Stimulated activated CD4-positive, alpha-beta T cell treated with anti-CD3 and anti-CD28 coated beads, TNF-alpha, amount 100 ng/mL, for 24 hours (primary cell): Measurements from ENCODE around the gene NFIB.

Experiments
- DNase-seq, 3 experiments: peaks; one replicate each; pipeline ENCODE4 v3.0.0-alpha.2; 2020; ENCODE audit warnings: low read depth in 3 of 3

Gene NFIB

DNA sequence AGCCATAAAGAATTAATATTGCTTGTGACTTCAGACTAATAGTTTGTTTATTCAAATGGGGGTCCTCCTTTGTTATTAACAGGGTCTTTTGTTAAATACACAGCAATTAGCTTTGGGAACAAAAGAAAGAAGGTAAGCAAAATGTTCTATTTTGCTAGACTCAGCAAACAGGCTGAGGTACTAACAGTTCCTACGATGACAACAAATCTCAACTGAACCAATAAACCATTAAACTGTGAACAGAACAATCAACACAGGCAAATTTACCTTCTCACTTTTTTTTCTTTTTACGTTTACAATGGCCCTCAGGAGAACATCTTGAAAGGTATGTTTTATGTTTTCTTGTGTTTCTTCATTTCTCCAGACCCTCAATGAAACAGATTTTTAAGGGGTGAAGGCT, 207.2 kb downstream of the NFIB start:
- no peak for DNase-seq

DNA sequence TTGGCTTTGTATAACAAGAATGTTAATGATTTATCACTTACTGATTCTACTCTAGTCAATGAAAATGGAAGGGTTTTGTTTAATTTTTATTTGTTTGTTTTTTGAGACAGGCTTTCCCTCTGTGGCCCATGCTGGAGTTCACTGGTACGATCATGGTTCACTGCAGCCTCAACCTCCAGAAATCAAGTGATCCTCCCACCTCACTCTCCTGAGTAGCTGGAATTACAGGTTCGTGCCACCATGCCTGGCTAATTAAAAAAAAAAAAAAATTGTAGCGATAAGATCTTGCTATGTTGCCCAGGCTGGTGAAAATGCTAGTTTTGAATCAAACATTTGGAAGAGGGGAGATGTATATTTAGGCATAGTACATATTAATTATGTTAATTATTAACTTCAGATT, 209.4 kb downstream of the NFIB start:
- no peak for DNase-seq

DNA sequence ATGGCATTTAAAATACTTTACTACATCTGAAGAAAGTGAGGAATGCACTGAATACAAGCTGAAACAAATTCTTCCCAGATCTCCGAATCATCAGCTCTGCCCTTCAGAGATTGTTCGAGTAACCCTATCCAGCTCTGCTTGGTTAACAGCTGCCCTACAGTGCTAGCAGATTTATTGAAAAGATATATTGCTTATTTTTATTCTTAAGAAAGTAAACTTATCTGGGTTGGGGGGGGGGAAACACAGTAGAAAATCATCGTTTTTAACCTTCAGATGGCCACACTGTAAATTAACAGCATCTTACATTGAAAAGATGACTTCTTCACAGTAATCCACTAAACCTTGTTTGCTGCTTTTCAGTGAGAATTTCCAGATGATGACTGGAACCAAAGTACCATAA, 210.8 kb downstream of the NFIB start:
- no peak for DNase-seq

DNA sequence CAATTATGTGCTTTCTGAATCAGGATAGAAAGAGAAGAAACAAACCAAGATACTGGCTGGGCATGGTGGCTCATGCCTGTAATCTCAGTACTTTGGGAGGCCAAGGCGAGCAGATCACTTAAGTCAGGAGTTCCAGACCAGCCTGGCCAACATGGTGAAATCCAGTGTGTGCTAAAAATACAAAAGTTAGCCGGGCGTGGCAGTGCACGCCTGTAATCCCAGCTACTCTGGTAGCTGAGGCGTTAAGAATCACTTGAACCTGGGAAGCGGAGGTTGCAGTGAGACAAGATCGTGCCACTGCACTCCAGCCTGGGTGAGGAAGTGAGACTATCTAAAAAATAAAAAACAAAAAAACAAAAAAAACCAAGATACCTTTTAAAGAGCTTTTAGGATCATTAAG, 214.2 kb downstream of the NFIB start:
- no peak for DNase-seq

DNA sequence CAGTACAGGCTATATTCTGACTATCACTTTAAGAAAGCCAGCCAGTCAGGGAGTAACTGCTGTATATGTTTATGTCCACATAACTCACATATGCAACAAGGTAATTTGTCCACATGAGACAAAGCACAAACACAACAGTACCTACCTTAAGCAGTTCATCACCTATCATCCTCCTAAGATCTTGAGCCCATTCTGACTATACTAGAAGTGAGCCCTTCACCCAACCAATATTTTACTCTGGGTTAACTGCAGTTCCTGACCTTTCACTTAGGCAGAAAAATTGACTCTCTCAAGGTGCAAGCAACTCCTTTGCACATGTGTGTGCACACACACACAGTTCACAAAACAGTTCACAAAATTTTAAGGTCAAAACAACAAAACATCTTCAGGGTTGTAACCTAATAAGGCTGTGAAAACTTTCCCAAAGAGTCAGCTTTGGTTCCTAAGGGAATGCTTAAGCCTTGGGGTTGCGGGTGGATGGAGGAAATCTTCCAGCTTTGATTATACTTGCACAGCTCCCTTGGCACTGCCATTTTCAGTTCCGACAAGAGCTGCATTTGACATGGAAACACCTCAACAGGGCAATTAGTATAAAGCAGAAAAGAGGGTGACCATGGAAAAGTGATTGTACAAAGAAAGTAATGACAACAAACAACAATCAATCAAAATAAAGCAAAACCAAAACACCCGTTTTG, 215.3 kb downstream of the NFIB start:
- no peak for DNase-seq

DNA sequence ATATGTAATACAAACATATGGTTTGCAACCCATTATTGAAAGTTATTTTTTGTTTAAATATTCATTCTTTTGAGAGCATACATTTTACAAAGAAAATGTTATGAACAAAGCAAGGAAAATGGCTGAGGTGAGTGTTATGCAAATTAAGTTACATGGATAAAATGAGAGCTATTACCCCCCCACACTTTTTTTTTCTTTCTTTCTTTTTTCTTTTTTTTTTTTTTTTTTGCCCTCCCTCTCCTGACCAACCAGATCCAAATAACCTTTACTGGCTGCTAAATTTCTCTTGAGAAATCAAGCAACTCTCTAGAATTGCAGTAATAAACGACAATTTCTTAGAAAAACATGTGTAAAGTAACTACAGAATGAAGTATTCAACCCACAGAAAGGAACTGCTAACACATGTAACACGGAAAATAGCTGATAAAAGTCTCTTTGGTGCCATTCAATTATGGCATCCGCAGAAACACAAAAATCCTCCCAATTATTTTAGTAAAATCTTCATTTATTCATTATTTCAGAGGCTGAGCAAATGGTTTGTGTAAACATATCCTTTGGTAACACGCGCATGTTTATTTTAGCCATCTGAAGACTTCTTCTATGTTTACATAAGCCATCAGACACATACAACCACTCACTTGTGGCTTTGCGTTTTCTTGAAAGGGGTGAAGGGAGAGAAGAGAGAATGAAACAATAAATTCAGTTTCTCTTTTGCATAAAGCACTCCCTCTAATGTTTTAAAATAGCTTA, 216.1 kb downstream of the NFIB start:
- no peak for DNase-seq

DNA sequence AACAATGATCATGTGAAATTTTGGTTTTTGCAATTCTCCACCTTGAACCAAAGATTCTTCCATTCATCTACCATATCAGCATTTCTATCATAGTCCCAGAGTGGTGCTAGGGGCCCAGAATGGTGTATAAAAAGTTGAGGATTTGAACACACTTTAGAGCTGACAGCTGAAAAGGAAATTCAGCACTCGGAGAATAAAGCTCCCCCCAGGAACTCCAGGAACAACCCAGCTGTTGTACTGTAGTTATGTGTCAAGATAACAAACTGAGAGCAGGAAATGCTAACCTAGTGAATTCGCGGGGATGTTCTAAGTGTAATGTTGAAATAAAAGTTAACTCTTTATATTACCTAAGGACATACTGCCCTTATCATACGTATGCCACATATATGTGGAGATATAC, 216.7 kb downstream of the NFIB start:
- DNase-seq = no peak

DNA sequence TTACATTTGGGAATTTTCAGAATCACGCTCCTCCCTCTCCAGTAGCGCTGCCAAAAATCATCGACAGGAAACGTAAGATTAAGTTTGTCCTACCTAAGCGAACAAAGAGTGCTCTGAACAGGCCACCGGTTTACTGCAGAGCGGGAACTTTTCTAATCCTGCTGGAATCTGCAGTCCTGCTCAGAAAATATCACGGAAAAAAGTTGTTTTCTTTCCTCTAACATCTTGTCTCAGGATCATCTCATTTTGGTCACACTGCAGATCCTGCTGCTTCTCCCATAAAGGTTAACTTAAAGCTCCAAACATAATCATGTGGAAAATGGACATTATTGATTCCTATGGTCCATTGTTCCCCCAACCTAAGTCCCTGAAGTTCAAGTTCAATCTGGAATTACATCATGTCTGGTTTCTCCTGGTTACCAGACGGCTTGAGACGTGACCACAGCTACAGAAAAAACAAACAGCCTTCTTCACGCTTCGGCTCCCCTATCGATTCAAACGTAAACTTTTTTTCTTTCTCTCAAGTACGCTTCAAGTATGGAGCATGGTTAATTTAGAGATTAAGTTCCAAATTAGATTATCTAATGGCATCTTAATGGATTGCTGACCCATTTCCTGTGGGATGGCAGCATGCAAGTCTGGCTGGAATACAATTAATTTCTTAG, 217.6 kb downstream of the NFIB start:
- no peak for DNase-seq

DNA sequence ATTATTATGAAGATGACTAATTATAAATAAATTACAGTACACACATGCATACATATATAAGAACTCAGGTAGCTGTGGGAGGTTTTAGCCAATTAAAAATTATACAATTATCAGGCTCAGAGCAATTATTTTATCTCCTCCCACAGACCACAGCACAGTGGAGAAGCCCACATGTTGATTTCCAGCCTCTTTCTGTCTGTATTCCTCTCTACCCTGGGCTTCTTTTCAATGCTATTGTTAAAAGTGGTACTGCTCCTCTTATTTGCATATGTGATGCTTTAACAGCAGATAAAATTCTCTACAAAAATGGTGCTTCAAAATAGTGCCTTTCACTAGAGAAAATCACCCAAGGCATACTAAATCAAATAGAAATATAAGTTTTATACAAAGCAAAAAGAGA, 218.7 kb downstream of the NFIB start:
- no peak for DNase-seq

DNA sequence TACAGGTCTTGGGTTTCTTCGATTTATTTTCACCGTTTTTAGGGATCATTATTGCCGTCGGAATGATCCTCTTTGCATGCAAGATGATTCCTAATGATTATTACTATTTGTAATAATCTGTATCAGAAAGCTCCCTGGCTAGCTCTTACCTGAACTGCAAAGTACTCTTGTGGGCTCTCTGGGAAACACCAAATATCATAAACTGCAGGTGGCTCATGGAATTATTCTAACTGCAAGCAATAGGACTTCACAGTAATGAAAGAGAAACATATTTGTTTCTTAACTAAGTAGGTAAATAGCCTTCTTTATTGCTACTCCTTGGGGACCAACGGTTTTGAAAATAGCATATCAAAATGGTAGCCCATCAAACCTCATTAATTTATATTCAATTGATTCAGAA, 219.4 kb downstream of the NFIB start:
- DNase-seq = no peak

DNA sequence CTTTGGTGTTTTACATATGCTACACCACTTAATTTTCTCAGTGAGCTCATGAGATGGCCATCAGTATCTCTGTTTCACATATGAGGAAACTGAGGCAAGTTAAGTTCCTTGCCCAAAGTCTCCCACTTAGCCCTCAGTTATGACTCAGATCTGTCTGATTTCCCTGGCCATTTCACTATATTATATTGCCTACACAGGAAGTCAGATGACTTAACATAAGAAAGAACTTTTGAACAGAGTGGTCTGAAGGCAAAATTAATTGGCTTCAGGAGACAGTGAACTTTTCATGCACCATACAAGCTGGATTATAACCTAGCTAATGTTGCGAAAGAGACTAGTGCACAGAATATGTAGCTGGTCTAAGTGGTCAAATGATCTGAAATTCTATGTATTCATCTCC, 221.6 kb downstream of the NFIB start:
- DNase-seq = no peak

DNA sequence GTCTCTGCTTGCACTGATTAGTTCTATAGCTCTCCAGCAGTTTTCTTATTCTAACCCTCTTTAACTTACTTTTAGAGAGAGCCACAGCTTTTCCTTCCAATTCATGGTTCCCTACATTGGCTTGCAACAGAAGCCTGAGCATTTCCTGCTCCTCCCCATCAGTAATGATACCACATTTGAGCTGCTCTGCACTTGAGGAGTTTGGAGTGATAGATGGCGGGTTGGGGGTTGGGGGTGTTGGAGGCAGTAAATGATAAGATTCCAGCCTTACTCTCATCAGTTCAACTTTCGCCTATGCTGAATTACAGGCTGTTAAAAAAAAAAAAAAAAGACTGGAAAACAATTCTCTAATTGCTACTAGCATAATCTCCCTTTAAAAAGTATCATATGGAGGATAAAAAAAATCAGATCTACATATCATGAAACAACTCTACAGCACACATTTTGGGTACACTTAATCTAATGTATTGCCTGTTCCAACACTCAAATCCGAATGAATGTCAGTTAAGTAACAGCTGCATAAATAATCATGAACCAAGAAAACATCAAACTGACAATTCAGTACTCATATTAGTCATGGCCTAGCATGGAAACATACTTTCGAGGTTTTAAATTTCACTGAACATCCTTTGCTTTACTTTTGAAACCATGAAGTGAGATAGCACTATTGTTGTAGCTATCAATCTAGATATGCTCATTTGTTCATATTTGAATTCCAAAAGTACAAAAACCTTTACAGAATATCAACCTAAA, 224.7 kb downstream of the NFIB start:
- DNase-seq = no peak

DNA sequence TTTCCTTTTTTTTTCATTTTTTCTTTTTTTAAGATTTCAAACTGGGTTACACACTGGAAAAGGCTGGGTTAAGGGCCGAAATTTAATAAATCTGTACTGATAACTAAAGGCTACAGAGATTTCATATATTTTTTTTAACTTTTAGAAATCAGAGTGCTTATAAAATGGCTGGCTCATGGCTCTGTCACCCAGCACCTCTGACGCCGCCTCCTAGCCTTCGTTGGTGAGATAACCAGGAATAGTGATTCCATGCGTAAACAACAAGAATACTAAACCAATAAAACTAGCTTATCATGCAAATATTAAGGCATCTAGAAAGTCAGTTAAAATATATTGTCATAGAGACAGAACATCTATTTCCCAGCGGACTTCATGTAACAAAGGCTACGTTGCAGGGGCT, 226.4 kb downstream of the NFIB start:
- DNase-seq = no peak

DNA sequence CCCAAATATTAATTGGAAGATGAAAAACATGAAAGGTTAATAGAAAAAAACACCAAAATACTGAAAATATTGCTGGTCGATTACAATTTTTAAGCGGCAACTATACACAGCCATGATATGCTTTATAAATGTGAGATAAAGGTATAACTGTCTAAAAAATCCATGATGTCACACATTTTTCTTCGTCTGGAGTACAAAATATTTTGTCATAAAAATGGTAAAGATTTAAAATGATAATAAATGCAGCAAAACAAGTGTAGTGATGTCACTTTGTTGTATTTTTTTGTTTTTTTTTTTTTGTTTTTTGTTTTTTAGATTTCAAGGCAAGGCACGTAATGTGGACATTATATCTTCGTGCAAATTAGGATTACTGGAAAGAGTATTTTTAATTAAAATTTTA, 227.4 kb downstream of the NFIB start:
- no peak for DNase-seq

DNA sequence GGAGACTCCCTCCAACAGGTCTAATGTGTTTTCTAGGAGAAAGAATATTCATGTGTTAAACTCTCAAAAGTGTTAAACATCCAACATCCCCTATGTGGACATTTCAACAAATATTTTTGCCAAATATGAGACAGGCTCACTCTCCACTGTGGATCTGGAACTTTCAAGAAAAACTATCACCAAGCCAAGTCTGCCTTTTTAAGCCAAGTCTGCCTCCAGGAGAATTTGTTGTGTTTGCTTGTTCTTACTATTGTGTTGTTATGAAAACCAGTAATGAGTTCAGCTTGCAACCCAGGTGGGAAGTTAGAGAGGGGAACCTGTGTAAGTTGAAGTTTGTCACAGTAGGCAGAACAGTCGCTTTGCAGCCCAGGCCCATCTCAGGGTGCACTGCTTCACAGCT, 228.1 kb downstream of the NFIB start:
- no peak for DNase-seq

DNA sequence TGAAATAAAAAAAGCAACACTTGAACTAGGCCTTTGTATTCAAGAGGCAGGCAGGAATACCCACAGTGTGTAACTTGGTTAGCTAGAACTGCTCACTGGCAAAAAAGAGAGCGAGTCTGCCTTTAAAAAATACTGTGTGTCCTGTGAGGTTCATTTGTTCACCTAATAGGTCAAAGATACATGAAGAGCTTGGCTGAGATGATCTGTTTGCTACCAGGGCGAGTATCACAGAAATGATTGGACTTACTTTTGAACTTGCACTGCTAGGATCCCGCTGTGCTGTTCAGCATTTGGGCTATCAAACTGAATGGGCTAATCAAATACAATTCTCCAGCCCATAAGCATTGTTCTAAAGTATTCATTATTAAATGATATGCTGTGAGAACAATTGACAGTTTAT, 229.1 kb downstream of the NFIB start:
- DNase-seq = no peak

DNA sequence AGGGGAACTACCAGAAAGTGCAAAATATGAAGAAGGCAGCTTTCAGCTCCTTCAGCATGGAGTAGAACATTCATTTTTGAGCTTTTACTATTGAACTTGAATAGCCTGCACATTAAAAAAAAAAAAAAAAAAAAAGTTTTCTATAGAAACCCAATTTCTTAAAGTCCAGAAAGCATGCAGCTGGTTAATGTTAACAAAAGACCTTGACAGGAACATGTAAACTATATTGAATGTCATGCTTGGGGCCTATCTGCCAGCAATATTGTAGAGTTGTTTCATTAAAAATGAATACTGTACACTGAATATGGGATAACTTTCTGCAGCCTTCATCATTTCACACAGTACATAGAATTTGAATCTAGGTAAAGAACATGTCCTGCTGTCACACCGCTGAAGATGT, 230.6 kb downstream of the NFIB start:
- DNase-seq = no peak

DNA sequence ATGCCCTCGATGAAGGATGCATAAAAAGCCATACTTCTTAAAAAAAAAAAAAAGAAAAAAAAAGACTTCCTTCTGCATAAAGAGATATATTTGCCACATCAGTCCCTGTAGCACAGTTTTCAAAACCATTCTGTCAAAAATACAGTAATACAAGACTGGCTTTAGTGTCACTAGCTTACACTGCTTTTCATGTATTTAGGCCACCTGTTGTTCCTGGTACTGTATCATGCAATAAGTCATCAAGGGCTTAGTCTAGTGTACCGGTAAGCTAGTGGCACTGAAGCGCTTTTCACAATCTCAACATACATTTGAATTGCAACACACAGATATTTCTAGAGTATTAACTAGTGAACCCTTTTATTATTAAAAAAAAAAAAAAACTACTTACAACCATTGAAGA, 231.2 kb downstream of the NFIB start:
- DNase-seq = no peak

DNA sequence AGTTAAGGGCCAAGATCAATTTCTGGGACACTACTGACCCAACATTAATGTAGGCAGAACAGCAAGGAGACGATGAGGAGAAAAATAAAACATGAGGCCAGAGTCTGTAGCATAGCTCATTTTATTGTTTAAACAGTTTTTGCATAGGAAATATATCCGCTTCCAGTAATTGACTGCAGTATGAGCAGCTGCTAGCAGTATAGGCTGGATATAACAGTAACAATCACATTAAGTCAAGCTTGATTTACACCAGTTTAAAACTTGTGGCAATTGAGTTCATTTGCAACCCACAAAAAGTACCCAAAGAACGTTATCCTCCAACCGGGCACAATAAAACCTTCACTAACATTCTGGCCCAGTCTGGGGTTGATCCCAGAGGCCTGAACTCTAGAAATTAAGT, 232.2 kb downstream of the NFIB start:
- DNase-seq = no peak

DNA sequence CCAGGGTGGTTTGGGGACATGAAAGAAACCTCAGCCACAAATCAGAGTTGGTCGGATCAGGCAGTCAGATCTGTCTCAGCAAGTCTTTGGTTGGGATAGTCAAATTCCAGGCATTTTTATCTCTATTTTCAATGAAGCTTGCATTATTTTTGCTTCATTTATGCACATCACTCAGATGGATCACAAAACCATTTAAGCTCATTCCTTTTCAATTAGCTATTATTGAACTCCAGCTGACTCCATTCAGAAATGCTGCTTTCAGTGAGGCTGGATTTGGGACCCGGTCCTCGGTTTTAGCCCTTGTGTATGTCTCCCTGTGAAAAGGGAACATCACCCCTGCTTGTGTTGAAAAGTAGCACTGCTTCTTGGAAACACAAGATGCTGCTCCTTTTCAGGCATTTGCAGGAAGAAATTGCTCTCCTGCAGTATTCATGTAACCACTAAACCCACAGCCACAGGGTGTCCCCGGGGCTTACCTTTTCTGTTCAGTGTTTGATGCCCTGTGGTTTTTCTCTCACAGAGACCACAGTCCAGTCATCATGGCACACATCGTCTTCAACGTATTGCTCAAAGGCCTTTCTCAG, 232.9 kb downstream of the NFIB start:
- DNase-seq = no peak

DNA sequence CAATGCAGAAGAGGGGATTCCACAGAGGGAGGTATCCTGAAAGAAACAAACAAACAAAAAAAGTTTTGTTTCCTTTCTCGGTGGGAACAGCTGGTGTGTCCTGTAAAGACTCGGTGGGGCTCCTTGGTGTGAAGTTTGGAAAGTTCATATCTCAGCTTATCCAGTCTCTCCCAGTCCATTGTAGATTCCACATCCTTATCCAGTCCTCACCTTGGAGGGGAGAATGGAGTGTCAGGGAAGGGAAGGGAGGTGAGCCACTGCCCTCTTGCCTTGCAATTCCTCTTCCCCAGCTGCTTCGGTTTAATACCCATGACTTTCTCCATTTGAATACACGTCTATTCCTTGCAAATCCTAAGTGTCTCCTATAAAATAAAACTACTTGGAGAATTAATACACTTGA, 234.5 kb downstream of the NFIB start:
- DNase-seq = no peak

DNA sequence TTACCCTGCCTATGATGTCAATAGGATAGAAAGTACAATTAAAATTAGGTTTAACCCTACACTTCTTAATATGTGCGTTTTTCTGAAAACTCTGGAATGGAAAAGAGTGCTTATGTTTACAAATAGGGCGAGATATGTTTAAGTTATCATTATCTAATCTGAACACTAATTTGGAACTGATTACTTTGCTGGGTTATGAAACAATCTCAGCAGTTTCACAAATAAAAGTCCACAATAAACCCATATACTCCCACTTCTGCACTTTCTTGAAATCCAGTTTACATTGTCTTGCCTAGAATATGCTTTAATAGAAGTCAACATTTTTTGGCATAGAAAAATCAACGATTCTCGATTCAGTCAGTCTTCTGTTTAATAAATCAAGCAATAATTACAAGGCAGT, 236.3 kb downstream of the NFIB start:
- no peak for DNase-seq
